PC-9 (cell line): ENCODE data around the gene PRDM15.

Experiments used
- CTCF ChIP-seq: fragments of 200-600 bp; sonication (generic); conservative IDR thresholded peaks from 2 replicates; pipeline ENCODE4 v1.6.1; 2017; ENCODE audit warnings: mixed run types, antibody characterized with exemption, mild to moderate bottlenecking, moderate library complexity
- EZH2 ChIP-seq: fragments of 200-600 bp; sonication (generic); IDR thresholded peaks from 2 replicates; pipeline ENCODE4 v1.8.0; 2017; ENCODE audit warnings: antibody characterized with exemption, low read depth

- no peak for TF ChIP-seq CTCF
- no peak for TF ChIP-seq EZH2
Observed at GRCh38 chr21:41830764-41831452, 48.2 kb downstream of the PRDM15 start.
